Measurements from ENCODE around the gene ARMC2. TPM values are rescaled to one million over a fixed set of nuclear protein-coding genes. Genes with fewer than 3 reads are reported as not detected.

The ARMC2 gene
- total RNA-seq, 6 experiments from 2014 or later: 1.8 to 3.6 (median 2.7) TPM

DNA sequence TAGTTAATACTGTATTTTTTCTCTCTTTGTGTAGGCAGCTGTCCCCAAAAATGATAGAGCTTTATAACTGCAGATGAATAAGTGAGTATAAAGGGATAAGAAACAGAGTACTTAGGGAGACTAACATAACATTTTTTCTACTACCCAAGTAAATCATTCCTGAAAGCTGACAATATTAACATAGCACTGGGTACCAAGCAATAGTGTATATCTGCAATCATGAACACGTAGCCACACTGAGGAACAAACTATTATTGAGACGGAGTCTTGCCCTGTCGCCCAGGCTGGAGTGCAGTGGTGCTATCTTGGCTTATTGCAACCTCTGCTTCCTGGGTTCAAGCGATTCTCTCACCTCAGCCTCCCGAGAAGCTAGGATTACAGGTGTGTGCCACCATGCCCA, 140.5 kb downstream of the ARMC2 start:
- no peak for DNase-seq
- no peaks in the 10 kb centered on the region for H3K9me3 Mint-ChIP-seq
- no peaks in the 10 kb centered on the region; the same call in 1 of the 2 replicates for H3K27me3 Mint-ChIP-seq (ENCODE audit: insufficient read depth)
- no peak for TF ChIP-seq CTCF (IDR thresholded peaks at IDR 0.05)
- no peak overlapping the region for H3K4me3 Mint-ChIP-seq
- peaks cover 21% of the 10 kb centered on the region for H3K36me3 Mint-ChIP-seq (ENCODE audit: low read depth)
- H3K4me1 Mint-ChIP-seq (ENCODE audit: low read depth): no peaks in the 10 kb centered on the region
- no peak overlapping the region for H3K27ac Mint-ChIP-seq

- no peak for DNase-seq
- TF ChIP-seq CTCF (IDR thresholded peaks at IDR 0.05): no peak
- H3K4me1 Mint-ChIP-seq (ENCODE audit: low read depth): no peaks in the 10 kb centered on the region
Observed at GRCh38 chr6:108989700-108990099, 141.5 kb downstream of the ARMC2 start.

DNA sequence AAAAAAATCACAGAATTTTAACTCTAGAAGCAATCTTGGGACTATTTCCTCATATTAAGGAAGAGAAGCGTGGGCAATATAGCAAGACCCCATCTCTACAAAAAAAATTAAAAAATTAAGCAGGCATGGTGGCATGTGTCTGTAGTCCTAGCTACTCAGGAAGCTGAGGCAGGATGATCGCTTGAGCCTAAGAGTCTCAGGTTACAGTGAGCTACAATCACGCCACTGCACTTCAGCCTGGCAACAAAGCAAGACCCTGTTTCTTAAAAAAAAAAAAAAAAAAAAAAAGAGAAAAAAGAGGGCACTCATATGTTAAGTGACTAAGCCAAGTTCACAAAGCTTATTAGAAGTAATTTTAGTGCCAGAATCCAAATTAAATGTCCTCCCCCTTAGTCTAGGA, 145.7 kb downstream of the ARMC2 start:
- H3K4me1 Mint-ChIP-seq (ENCODE audit: low read depth): no peaks in the 10 kb centered on the region
- TF ChIP-seq CTCF (IDR thresholded peaks at IDR 0.05): no peak
- no peak overlapping the region for H3K27ac Mint-ChIP-seq
- peaks cover 34% of the 10 kb centered on the region for H3K36me3 Mint-ChIP-seq (ENCODE audit: low read depth)
- H3K27me3 Mint-ChIP-seq (ENCODE audit: insufficient read depth): no peaks in the 10 kb centered on the region; the same call in 1 of the 2 replicates
- no peak for DNase-seq
- H3K9me3 Mint-ChIP-seq: no peaks in the 10 kb centered on the region
- H3K4me3 Mint-ChIP-seq: no peak overlapping the region

More at GRCh38 chr6:108989700-108990099, 141.5 kb downstream of the ARMC2 start:
- Mint-ChIP-seq H3K27me3 (ENCODE audit: insufficient read depth) (no peaks in the 10 kb centered on the region; the same call in 1 of the 2 replicates), H3K9me3 (no peaks in the 10 kb centered on the region), H3K27ac (no peak overlapping the region), H3K36me3 (ENCODE audit: low read depth) (peaks cover 21% of the 10 kb centered on the region), H3K4me3 (no peak overlapping the region)

GRCh38 chr6:108995296-108995695, 147.1 kb downstream of the ARMC2 start:
- Mint-ChIP-seq H3K9me3 (no peaks in the 10 kb centered on the region), H3K27me3 (ENCODE audit: insufficient read depth) (no peaks in the 10 kb centered on the region; the same call in 1 of the 2 replicates), H3K4me3 (no peak overlapping the region), H3K36me3 (ENCODE audit: low read depth) (peaks cover 35% of the 10 kb centered on the region), H3K27ac (no peak overlapping the region), H3K4me1 (ENCODE audit: low read depth) (no peaks in the 10 kb centered on the region)
- no peak for DNase-seq
- no peak for TF ChIP-seq CTCF (IDR thresholded peaks at IDR 0.05)

GRCh38 chr6:108996208-108996607, 148.0 kb downstream of the ARMC2 start:
- Mint-ChIP-seq H3K9me3 (no peaks in the 10 kb centered on the region), H3K4me1 (ENCODE audit: low read depth) (no peaks in the 10 kb centered on the region; the same call in 1 of the 2 replicates), H3K27ac (no peak overlapping the region), H3K27me3 (ENCODE audit: insufficient read depth) (no peaks in the 10 kb centered on the region; the same call in 1 of the 2 replicates), H3K4me3 (no peak overlapping the region), H3K36me3 (ENCODE audit: low read depth) (peaks cover 28% of the 10 kb centered on the region)
- no peak for TF ChIP-seq CTCF (IDR thresholded peaks at IDR 0.05)
- DNase-seq: no peak

DNA sequence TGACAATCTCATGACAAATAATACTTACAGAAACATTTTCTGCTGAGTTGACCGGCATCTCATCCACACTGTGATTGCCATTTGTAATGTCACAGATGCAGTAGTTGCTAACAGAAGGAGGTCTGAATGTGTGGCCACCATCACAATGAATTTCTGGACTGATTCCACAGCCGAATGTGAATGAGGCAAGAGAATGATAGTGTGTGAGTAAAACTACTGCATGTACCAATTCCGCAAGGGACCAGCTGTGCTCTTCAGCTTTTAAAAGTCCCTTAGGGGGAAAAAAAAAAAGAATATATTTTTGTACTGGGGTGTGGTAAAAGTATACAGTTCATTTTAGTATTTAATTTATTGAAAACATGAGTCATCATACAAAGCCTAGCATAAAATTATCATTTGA, 150.3 kb downstream of the ARMC2 start:
- H3K4me3 Mint-ChIP-seq: no peak overlapping the region
- no peak for DNase-seq
- H3K27ac Mint-ChIP-seq: no peak overlapping the region
- H3K36me3 Mint-ChIP-seq (ENCODE audit: low read depth): peaks cover 22% of the 10 kb centered on the region
- H3K27me3 Mint-ChIP-seq (ENCODE audit: insufficient read depth): no peaks in the 10 kb centered on the region; the same call in 1 of the 2 replicates
- no peaks in the 10 kb centered on the region for H3K9me3 Mint-ChIP-seq
- peaks cover 13% of the 10 kb centered on the region for H3K4me1 Mint-ChIP-seq (ENCODE audit: low read depth)
- TF ChIP-seq CTCF (IDR thresholded peaks at IDR 0.05): no peak

All from HFFc6 (cell line).